CD4-positive, alpha-beta memory T cell (primary cell): ENCODE results near the gene MYL11. TPM values are rescaled to one million over a fixed set of nuclear protein-coding genes. Genes with fewer than 3 reads are reported as not detected.

ENCODE experiments used
- CTCF ChIA-PET: fragments of 350-600 bp; sonication (Branson Sonifier 250); formaldehyde crosslinking; loops from one replicate; lab custom pipeline; 2021; ENCODE audit warnings: inconsistent platforms; ENCODE audit not compliant: partially characterized antibody; lab: Charles Lee
- POLR2A ChIA-PET: fragments of 350-600 bp; sonication (Branson Sonifier 250); formaldehyde crosslinking; loops from one replicate; lab custom pipeline; 2021; ENCODE audit not compliant: partially characterized antibody; lab: Charles Lee
- DNase-seq, 5 donors: peaks; one replicate each; pipeline versions ENCODE4 v3.0.0 to v3.0.0-alpha.2; 2020 to 2022; ENCODE audit warnings: mixed read lengths in 1 of 5
- H3K27ac ChIP-seq: one replicate; pipeline ENCODE4 v1.7.0; 2013; ENCODE audit warnings: low read depth, low read length
- H3K27me3 ChIP-seq: 2 replicates; pipeline ENCODE4 v1.7.0; 2013; ENCODE audit warnings: mild to moderate bottlenecking, low read length, moderate library complexity; ENCODE audit not compliant: insufficient read depth
- H3K36me3 ChIP-seq: 2 replicates; pipeline ENCODE4 v1.7.0; 2013; ENCODE audit warnings: mild to moderate bottlenecking, low read length, moderate library complexity; ENCODE audit not compliant: insufficient read depth
- H3K4me1 ChIP-seq: 2 replicates; pipeline ENCODE4 v1.7.0; 2013; ENCODE audit warnings: mild to moderate bottlenecking, low read length, moderate library complexity; ENCODE audit not compliant: insufficient read depth
- H3K4me3 ChIP-seq, 2 donors: one replicate each; pipeline ENCODE4 v1.7.0; 2013; ENCODE audit warnings: low read length in 2 of 2, mild to moderate bottlenecking in 1 of 2
- H3K9me3 ChIP-seq, 2 donors: one replicate each; pipeline ENCODE4 v1.7.0; 2013; ENCODE audit warnings: low read length in 2 of 2, control low read depth in 1 of 2; ENCODE audit not compliant: control insufficient read depth in 1 of 2
- H3K27ac Mint-ChIP-seq, 7 donors: one replicate each; pipeline ENCODE4 v1.8.0; 2020 to 2021; ENCODE audit warnings: mixed read lengths in 7 of 7, mild to moderate bottlenecking in 6 of 7, inconsistent platforms in 3 of 7, moderate library complexity in 3 of 7
- H3K27me3 Mint-ChIP-seq, 2 donors: one replicate each; pipeline ENCODE4 v1.8.0; 2020 to 2021; ENCODE audit warnings: mixed read lengths in 2 of 2
- H3K36me3 Mint-ChIP-seq, 2 donors: one replicate each; pipeline ENCODE4 v1.8.0; 2020 to 2021; ENCODE audit warnings: mixed read lengths in 2 of 2, inconsistent platforms in 1 of 2, mild to moderate bottlenecking in 1 of 2
- H3K4me1 Mint-ChIP-seq, 4 donors: one replicate each; pipeline ENCODE4 v1.8.0; 2020 to 2021; ENCODE audit warnings: mixed read lengths in 4 of 4, mild to moderate bottlenecking in 1 of 4
- H3K4me3 Mint-ChIP-seq, 8 donors: one replicate each; pipeline ENCODE4 v1.8.0; 2020 to 2021; ENCODE audit warnings: mixed read lengths in 8 of 8, mild to moderate bottlenecking in 7 of 8, moderate library complexity in 6 of 8, inconsistent platforms in 3 of 8
- H3K9me3 Mint-ChIP-seq, 8 donors: one replicate each; pipeline ENCODE4 v1.8.0; 2020 to 2021; ENCODE audit warnings: mixed read lengths in 8 of 8, mild to moderate bottlenecking in 5 of 8, inconsistent platforms in 3 of 8, moderate library complexity in 1 of 8
- intact Hi-C: fragments of 100-400 bp; cut with micrococcal nuclease; formaldehyde crosslinking; loops from one replicate; pipeline ENCODE4 v1.15.1; 2023
- polyA plus RNA-seq, 2 donors: library from polyadenylated mRNA; unstranded; fragments of 300-500 nt; fragmentation: Illumina TruSeq; gene quantifications; one replicate each; pipeline ENCODE4 v1.2.3, GENCODE V29; 2021
- total RNA-seq, 2 experiments: library from RNA; stranded (reverse); gene quantifications; one replicate each; pipeline ENCODE4 v1.2.3, GENCODE V29; 2021

MYL11 gene
- total and polyA plus RNA-seq, 4 experiments from 2014 or later, result 1.1 to 1.3 TPM; not detected in 2

DNA sequence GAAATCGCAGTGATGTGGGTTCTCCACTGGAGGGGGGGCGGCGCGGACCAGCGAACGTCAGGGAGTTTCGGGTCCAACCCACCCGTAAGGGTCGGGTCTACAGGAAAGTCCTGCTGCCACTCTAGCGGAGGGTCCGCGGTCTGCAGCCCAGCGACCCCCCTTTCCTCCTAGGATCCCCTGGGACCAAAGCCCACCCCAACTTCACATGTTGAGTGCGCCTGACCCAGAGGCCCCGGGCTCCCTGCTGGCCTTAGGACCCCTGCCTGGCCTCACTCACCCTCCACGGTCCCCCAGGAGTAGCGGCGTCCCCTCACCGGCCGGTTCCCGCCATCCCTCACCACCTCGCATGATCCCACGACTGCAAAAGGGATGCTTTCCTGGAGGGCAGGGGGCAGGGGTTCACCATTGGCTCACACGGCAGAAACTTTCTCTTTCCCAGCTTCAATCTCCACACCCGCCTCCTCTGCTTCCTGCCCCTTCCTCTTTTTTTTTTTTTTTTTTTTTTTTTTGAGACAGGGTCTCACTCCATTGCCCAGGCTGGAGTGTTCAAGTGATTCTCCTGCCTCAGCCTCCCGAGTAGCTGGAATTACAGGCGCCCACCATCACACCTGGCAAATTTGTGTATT lies 4.7 kb downstream of the MYL11 start:
- Histone ChIP-seq H3K27ac (peak overlapping the region; percentile 96), H3K4me1 (peaks cover 77% of the 10 kb centered on the region), H3K27me3 (no peaks in the 10 kb centered on the region), H3K9me3 (no peaks in the 10 kb centered on the region), H3K36me3 (peaks cover 6% of the 10 kb centered on the region), H3K4me3 (peak overlapping the region; percentile 61 to 84)
- intact Hi-C loops, result loop anchor here (2.0 to 5.0 kb wide), 5 partner anchors 16 to 572 kb away; partner anchors contain the start of genes ALDOA, CD2BP2, MAZ and ZNF48
- peak in 1 of 5 donors; percentile 46 for DNase-seq
- peaks cover 0 to 5% (median 0%) of the 10 kb centered on the region in 8 donors for H3K9me3 Mint-ChIP-seq
- H3K4me1 Mint-ChIP-seq, result peaks cover 35 to 78% (median 52%) of the 10 kb centered on the region in 4 donors
- CTCF ChIA-PET, result interaction anchor here (0.7 to 1.3 kb wide), 3 partner anchors 9 to 30 kb away, joined by 3 read pairs; no protein-coding TSS in a partner anchor
- peaks cover 12 to 29% of the 10 kb centered on the region in 2 donors for H3K36me3 Mint-ChIP-seq
- peak overlapping the region; percentile 91 to 100 (median 96) for H3K4me3 Mint-ChIP-seq
- no peaks in the 10 kb centered on the region for H3K27me3 Mint-ChIP-seq
- POLR2A ChIA-PET, result interaction anchor here (1.1 to 11.2 kb wide), 8 partner anchors 11 to 314 kb away, joined by 3 to 540 read pairs (median 24); partner anchors contain the start of genes ALDOA, CD2BP2, FBRS and MYL11
- peak overlapping the region; percentile 97 to 100 (median 100) for H3K27ac Mint-ChIP-seq

DNA sequence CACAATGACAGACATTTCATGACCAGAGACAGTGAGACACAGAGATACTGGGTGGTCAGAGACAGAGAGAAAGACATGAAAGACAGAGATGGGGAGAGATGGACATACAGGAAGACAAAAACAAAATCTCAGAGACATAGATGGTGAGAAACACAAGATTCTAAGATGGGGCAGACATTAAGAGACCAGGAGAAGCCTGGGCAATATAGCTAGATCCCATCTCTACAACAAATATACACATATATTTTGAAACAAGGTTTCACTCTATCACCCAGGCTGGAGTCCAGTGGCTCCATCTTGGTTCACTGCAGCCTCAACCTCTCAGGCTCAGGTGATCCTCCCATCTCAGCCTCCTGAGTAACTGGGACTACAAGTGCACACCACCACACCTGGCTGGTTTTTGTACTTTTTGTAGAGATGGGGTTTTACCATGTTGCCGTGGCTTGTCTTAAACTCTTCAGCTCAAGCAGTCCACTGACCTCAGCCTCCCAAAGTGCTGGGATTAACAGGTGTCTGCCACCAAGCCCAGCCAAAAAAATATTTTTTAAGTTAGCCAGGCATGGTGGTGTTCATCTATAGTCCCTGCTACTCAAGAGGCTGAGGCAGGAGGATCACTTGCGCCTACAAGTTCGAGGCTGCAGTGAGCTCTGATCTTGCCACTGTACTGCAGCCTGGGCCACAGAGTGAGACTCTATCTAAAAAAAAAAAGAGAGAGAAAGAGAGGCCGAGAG lies 5.6 kb downstream of the MYL11 start:
- peaks cover 12 to 29% of the 10 kb centered on the region in 2 donors for H3K36me3 Mint-ChIP-seq
- ChIA-PET POLR2A (interaction anchor here (1.9 to 11.2 kb wide), 5 partner anchors 12 to 315 kb away, joined by 7 to 540 read pairs (median 52); partner anchors contain the start of genes ALDOA, CD2BP2, MYL11 and TBC1D10B), CTCF (interaction anchor here (0.7 to 1.3 kb wide), 3 partner anchors 10 to 29 kb away, joined by 3 read pairs; no protein-coding TSS in a partner anchor)
- intact Hi-C loops, result no loop called here
- peaks cover 35 to 82% (median 52%) of the 10 kb centered on the region in 4 donors for H3K4me1 Mint-ChIP-seq
- Histone ChIP-seq H3K27me3 (no peaks in the 10 kb centered on the region), H3K4me1 (peaks cover 81% of the 10 kb centered on the region), H3K9me3 (no peaks in the 10 kb centered on the region), H3K36me3 (peaks cover 6% of the 10 kb centered on the region), H3K4me3 (no peak overlapping the region), H3K27ac (peak overlapping the region; percentile 96)
- peak overlapping the region; percentile 83 to 97 (median 91) for H3K4me3 Mint-ChIP-seq
- DNase-seq, result no peak
- peaks cover 0 to 5% (median 0%) of the 10 kb centered on the region in 8 donors for H3K9me3 Mint-ChIP-seq
- H3K27me3 Mint-ChIP-seq, result no peaks in the 10 kb centered on the region
- H3K27ac Mint-ChIP-seq, result peak overlapping the region; percentile 97 to 100 (median 100)

DNA sequence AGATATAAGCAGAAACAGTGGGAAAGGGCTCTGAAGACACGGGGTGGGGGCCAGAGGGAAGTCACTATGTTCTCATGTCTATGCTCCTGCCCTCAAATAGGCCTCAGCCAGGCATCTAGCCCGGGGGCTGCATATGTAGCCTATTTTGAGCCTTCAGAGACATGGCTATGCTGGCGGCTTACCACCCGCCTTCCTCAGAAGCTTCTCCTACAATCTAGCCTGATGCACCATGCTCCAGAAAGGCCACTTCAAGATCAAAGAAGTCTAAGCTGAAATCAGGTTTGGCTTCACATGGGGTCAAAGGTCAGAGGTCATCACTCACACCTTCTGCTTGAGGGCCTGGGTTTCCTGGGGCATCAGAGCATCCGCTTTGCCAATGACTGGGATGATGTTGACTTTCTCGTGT lies 6.2 kb downstream of the MYL11 start:
- Histone ChIP-seq H3K4me3 (peak overlapping the region; percentile 86 to 88), H3K27me3 (no peaks in the 10 kb centered on the region), H3K9me3 (no peaks in the 10 kb centered on the region), H3K4me1 (peaks cover 76% of the 10 kb centered on the region), H3K27ac (peak overlapping the region; percentile 86), H3K36me3 (peaks cover 6% of the 10 kb centered on the region)
- ChIA-PET POLR2A (interaction anchor here (4.0 to 11.2 kb wide), 4 partner anchors 12 to 37 kb away, joined by 47 to 540 read pairs (median 138); partner anchors contain the start of genes CD2BP2, MYL11, TBC1D10B and ZNF48), CTCF (no interaction called here)
- Mint-ChIP-seq H3K4me1 (peaks cover 35 to 81% (median 53%) of the 10 kb centered on the region in 4 donors), H3K27me3 (no peaks in the 10 kb centered on the region), H3K4me3 (peak overlapping the region; percentile 82 to 97 (median 91)), H3K27ac (peak overlapping the region; percentile 97 to 100 (median 100)), H3K9me3 (peaks cover 0 to 5% (median 0%) of the 10 kb centered on the region in 8 donors), H3K36me3 (peaks cover 12 to 29% of the 10 kb centered on the region in 2 donors)
- intact Hi-C loops, result no loop called here
- no peak for DNase-seq

DNA sequence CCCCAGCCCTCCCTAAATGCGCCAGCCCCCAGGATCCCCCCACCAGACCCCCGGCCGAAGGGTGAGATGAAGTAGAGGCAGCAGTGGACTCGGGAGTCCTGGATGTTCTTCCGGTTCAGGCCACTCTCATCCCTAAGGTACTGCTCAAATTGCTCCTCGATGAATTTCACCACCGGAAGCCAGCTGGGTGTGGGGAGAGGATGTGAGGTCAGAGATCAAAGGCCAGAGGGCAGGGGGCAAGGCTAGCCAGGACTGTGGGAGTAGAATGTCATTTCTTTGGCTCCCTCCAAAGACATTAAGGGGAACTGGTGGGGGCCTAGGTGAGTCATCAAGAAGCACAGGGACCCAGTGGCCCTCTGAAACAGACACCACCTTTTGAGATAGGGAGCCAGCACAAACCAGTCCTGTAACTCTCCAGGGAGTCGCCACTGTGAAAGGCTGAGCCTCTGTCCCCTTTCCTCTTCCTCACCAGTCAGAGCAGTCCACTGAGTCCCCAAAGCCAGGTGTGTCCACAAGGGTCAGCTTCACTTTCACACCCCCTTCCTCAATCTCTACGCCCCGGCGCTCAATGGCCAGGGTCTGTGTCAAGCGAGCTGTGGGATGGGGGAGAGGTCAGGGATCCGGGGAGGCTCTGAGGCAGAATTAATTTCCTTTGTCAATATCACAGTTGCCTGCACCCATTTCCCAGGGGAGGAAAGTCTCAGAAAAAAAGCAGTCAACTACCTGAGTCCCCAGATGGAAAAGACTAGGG lies 6.9 kb downstream of the MYL11 start:
- intact Hi-C loops, result loop anchor here (1.0 kb wide), 2 partner anchors 14 to 28 kb away; partner anchors contain the start of gene ZNF48
- CTCF ChIA-PET, result interaction anchor here (2.3 to 3.6 kb wide), 3 partner anchors 10 to 30 kb away, joined by 5 to 33 read pairs (median 24); partner anchors contain the start of genes TBC1D10B and ZNF48
- peaks cover 12 to 29% of the 10 kb centered on the region in 2 donors for H3K36me3 Mint-ChIP-seq

DNA sequence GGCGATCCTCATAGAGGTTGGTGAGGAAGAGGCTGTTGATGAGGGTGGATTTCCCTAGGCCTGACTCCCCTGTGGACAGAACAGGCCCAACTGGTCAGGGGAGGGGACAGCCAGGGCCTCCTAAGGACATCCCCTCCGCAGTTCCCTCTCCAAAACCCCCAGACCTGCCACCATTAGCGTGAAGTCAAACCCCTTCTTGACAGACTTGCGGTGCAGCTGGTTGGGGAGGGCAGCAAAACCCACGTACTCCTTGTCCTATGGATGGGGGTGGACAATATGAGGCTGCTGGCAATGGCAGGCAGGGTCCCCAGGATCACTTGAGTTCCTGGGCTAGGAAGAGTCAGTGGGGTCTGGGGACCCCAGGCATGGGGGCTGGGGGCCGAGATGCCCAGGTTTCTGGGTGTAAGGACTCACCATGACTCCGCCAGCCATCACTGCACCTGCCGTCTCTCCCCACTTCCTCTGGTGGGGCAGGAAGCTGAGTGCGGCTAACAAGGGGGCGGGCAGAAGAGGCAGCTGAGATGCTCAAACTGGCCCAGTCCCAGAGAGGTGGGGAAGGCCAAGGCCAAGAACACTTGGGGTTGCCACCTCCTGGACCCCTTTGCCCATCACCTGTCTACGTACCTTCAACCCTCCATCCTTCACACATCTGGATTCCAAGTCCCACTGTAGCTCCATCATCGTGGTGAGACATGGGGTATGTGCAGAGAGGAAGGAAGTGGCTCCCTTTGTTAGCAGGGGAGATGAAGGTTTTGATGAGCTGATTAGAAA lies 7.7 kb downstream of the MYL11 start, which contains the start of gene SEPTIN1:
TSS of gene SEPTIN1 (minus strand) at position 451 of the 771 bp plus-strand sequence. CDS start at position 432, 19 bp downstream.
- H3K27ac ChIP-seq, result peak within 1 kb of the TSS; percentile 86
- intact Hi-C loops, result loop anchor here (1.0 kb wide), 2 partner anchors 13 to 27 kb away; partner anchors contain the start of gene ZNF48
- peaks cover 6% of the 10 kb centered on the region for H3K36me3 ChIP-seq
- Mint-ChIP-seq H3K27me3 (no peaks in the 10 kb centered on the region), H3K36me3 (peaks cover 12 to 29% of the 10 kb centered on the region in 2 donors), H3K27ac (peak within 1 kb of the TSS; percentile 97 to 100 (median 100)), H3K9me3 (peaks cover 0 to 5% (median 0%) of the 10 kb centered on the region in 8 donors), H3K4me1 (peaks cover 33 to 71% (median 50%) of the 10 kb centered on the region in 4 donors), H3K4me3 (peak within 1 kb of the TSS; percentile 82 to 97 (median 91))
- H3K4me1 ChIP-seq, result peaks cover 61% of the 10 kb centered on the region
- peak; percentile 78 to 89 (median 82) for DNase-seq
- no peaks in the 10 kb centered on the region for H3K27me3 ChIP-seq
- H3K4me3 ChIP-seq, result peak within 1 kb of the TSS; percentile 86 to 88
- POLR2A ChIA-PET, result interaction anchor here (0.7 to 11.2 kb wide), 23 partner anchors 14 to 566 kb away, joined by 3 to 540 read pairs (median 5); partner anchors contain the start of genes ALDOA, CD2BP2, CORO1A and DCTPP1
- H3K9me3 ChIP-seq, result no peaks in the 10 kb centered on the region
- CTCF ChIA-PET, result interaction anchor here (0.7 to 3.6 kb wide), 12 partner anchors 9 to 290 kb away, joined by 3 to 33 read pairs (median 4); partner anchors contain the start of genes TBC1D10B, TBX6 and ZNF48

More for the DNA sequence above, 6.9 kb downstream of the MYL11 start:
- peak overlapping the region; percentile 97 to 100 (median 100) for H3K27ac Mint-ChIP-seq
- peaks cover 35 to 79% (median 53%) of the 10 kb centered on the region in 4 donors for H3K4me1 Mint-ChIP-seq
- no peaks in the 10 kb centered on the region for H3K9me3 ChIP-seq
- H3K36me3 ChIP-seq, result peaks cover 6% of the 10 kb centered on the region
- H3K4me3 Mint-ChIP-seq, result peak overlapping the region; percentile 82 to 97 (median 91)
- peak in 1 of 5 donors; percentile 70 for DNase-seq
- no peaks in the 10 kb centered on the region for H3K27me3 ChIP-seq
- H3K4me3 ChIP-seq, result peak overlapping the region; percentile 86 to 88
- peak overlapping the region; percentile 86 for H3K27ac ChIP-seq
- H3K9me3 Mint-ChIP-seq, result peaks cover 0 to 5% (median 0%) of the 10 kb centered on the region in 8 donors
- peaks cover 70% of the 10 kb centered on the region for H3K4me1 ChIP-seq
- H3K27me3 Mint-ChIP-seq, result no peaks in the 10 kb centered on the region
- POLR2A ChIA-PET, result interaction anchor here (1.3 to 11.2 kb wide), 10 partner anchors 13 to 277 kb away, joined by 4 to 540 read pairs (median 18); partner anchors contain the start of genes CD2BP2, CORO1A, DCTPP1 and FBRS
